HepG2 (cell line): ENCODE results near the gene TMEM235.

Experiments used
- POLR2A ChIP-seq, 2 experiments: IDR thresholded peaks; 2 replicates each; pipeline ENCODE4 v1.6.1; 2011; ENCODE audit warnings: low read depth in 2 of 2, low read length in 2 of 2, mild to moderate bottlenecking in 1 of 2, moderate library complexity in 1 of 2; ENCODE audit not compliant: insufficient read depth in 1 of 2
- RNF2 ChIP-seq: fragments of 450-650 bp; conservative IDR thresholded peaks from 2 replicates; pipeline ENCODE4 v1.6.1; 2016; ENCODE audit warnings: low read depth
- TF ChIP-seq, protein P1 (sequence below), 2 experiments: IDR thresholded peaks; 2 replicates each; pipeline ENCODE4 v1.6.1; 2011 to 2012; ENCODE audit warnings: low read length in 2 of 2, borderline replicate concordance in 1 of 2, low read depth in 1 of 2, mild to moderate bottlenecking in 1 of 2, moderate library complexity in 1 of 2
- TF ChIP-seq, protein P2 (sequence below): sonication (generic); formaldehyde crosslinking; IDR thresholded peaks from 2 replicates; pipeline ENCODE4 v1.5.0; 2020; ENCODE audit warnings: mild to moderate bottlenecking, missing genetic modification reagents, moderate library complexity

DNA sequence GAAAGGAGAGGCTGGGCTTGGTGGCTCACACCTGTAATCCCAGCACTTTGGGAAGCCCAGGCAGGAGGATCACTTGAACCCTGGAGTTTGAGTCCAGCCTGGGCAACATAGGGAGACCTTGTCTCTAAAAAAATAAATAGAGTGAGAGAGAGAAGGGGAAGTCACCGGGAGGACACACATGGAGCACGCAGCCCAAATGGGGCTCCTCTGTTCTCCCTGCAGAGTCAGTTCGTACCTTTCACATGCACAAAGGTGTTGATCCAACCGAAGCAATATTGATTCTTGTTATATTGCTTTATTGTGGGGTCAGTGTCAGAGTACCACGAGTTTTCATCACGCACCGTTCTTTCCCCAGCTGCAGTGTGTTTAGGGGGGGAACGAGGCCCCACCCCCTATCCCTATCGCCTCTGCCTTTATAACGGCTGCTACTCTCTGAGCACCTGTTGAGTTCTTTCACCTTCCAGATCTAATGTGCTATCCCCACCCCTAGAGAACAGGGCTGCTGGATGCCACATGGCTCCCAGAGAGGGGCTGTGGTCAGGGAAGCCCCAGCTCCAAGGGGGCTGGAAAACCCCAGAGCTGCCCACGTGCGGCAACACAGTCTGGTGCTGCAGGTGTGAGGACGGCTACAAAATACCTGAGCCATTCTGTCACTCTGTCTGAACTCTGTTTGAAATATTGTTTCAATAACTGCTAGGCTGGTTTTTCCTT is 1.0 kb upstream of the TMEM235 start:
- TF ChIP-seq, protein P1, sequence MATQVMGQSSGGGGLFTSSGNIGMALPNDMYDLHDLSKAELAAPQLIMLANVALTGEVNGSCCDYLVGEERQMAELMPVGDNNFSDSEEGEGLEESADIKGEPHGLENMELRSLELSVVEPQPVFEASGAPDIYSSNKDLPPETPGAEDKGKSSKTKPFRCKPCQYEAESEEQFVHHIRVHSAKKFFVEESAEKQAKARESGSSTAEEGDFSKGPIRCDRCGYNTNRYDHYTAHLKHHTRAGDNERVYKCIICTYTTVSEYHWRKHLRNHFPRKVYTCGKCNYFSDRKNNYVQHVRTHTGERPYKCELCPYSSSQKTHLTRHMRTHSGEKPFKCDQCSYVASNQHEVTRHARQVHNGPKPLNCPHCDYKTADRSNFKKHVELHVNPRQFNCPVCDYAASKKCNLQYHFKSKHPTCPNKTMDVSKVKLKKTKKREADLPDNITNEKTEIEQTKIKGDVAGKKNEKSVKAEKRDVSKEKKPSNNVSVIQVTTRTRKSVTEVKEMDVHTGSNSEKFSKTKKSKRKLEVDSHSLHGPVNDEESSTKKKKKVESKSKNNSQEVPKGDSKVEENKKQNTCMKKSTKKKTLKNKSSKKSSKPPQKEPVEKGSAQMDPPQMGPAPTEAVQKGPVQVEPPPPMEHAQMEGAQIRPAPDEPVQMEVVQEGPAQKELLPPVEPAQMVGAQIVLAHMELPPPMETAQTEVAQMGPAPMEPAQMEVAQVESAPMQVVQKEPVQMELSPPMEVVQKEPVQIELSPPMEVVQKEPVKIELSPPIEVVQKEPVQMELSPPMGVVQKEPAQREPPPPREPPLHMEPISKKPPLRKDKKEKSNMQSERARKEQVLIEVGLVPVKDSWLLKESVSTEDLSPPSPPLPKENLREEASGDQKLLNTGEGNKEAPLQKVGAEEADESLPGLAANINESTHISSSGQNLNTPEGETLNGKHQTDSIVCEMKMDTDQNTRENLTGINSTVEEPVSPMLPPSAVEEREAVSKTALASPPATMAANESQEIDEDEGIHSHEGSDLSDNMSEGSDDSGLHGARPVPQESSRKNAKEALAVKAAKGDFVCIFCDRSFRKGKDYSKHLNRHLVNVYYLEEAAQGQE (IDR thresholded peaks at IDR 0.05; ENCODE audit: borderline replicate concordance in 1 of 2, low read depth in 1 of 2, low read length in 2 of 2): no peak
- TF ChIP-seq, protein P2, sequence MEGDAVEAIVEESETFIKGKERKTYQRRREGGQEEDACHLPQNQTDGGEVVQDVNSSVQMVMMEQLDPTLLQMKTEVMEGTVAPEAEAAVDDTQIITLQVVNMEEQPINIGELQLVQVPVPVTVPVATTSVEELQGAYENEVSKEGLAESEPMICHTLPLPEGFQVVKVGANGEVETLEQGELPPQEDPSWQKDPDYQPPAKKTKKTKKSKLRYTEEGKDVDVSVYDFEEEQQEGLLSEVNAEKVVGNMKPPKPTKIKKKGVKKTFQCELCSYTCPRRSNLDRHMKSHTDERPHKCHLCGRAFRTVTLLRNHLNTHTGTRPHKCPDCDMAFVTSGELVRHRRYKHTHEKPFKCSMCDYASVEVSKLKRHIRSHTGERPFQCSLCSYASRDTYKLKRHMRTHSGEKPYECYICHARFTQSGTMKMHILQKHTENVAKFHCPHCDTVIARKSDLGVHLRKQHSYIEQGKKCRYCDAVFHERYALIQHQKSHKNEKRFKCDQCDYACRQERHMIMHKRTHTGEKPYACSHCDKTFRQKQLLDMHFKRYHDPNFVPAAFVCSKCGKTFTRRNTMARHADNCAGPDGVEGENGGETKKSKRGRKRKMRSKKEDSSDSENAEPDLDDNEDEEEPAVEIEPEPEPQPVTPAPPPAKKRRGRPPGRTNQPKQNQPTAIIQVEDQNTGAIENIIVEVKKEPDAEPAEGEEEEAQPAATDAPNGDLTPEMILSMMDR (CRISPR knock-in tag): no peak
- no peak for TF ChIP-seq RNF2
- no peak for TF ChIP-seq POLR2A (IDR thresholded peaks at IDR 0.05; ENCODE audit: insufficient read depth in 1 of 2, low read depth in 2 of 2, low read length in 2 of 2)
